Skin epidermis (tissue), 12 donors: ENCODE data around the gene DYNC1H1.
A peak's percentile ranks its signal among the peaks of the same experiment; 100 is the strongest.

Experiments used
- H3K27ac ChIP-seq, 21 experiments: fragments of 200-600 bp; sonication (generic) in 11 of 21; one replicate each; pipeline ENCODE4 v1.5.0; 2020; ENCODE audit warnings: mild to moderate bottlenecking in 3 of 21, inconsistent platforms in 2 of 21, moderate library complexity in 2 of 21
- H3K4me3 ChIP-seq, 7 experiments: fragments of 200-600 bp; sonication (generic) in 2 of 7; one replicate each; pipeline ENCODE4 v1.5.0; 2020; ENCODE audit warnings: inconsistent platforms in 2 of 7, mild to moderate bottlenecking in 2 of 7, moderate library complexity in 1 of 7

DYNC1H1 gene

DNA sequence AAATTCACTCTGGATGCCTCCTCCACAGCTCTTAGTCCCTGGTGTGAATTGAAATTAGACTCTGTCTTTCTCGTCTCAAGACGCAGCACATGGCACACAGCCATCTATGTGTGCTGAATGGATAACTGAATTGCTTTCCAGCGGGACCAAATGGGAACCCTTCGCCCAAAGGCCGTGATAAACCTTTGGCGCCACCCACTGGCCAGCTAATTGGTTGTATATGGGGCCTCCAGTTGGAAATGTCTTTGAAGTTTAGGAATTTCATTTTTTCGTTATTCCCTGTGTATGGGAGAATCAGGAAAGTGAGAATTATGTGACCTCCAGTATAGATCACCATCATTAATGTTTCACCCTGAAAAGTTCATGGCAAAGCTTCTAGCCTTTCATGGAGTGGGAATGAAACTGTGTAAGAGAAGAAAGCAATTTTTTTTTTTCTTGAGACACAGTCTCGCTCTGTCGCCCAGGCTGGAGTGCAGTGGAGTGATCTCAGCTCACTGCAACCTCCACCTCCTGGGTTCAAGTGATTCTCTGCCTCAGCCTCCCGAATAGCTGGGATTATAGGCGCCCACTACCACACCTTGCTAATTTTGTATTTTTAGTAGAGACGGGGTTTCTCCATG lies 132.3 kb downstream of the DYNC1H1 start:
- Histone ChIP-seq H3K27ac (peak overlapping the region in 1 of 21 experiments; percentile 4), H3K4me3 (no peak overlapping the region)

DNA sequence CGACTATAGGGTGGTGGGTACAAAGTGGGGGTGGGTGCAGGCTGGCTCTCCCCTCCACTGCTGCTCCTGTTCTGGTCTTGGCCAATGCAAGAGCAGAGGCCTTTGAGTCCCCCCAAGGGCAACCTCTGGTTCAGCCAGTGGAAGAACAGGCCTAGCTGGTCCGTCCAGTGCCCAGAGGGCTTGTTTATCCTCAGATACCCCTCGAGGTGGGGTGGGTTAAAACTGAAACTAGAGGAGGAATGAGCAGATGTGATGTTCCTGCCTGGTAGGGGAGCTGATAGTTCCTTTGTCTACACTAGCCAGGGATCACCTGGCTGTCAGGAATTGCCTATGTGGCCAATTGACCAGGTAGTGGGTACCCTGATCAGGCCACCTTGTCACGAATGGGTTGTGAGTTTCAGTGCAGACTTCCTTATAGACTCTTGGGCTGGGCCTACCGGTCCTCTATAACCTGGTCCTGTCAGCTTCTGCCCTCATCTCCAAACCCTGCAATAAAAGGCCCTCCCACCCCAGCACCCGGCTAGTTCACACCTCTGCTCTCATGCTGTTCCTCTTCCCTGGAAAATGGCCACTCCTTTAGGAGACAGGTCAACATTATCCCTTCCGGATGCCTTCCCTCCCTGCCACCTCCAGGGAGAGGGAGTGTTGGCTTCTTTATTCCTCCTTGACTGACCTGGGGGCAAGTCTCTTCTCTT lies 133.2 kb downstream of the DYNC1H1 start:
- Histone ChIP-seq H3K27ac (peak overlapping the region in 1 of 21 experiments; percentile 4), H3K4me3 (no peak overlapping the region)

DNA sequence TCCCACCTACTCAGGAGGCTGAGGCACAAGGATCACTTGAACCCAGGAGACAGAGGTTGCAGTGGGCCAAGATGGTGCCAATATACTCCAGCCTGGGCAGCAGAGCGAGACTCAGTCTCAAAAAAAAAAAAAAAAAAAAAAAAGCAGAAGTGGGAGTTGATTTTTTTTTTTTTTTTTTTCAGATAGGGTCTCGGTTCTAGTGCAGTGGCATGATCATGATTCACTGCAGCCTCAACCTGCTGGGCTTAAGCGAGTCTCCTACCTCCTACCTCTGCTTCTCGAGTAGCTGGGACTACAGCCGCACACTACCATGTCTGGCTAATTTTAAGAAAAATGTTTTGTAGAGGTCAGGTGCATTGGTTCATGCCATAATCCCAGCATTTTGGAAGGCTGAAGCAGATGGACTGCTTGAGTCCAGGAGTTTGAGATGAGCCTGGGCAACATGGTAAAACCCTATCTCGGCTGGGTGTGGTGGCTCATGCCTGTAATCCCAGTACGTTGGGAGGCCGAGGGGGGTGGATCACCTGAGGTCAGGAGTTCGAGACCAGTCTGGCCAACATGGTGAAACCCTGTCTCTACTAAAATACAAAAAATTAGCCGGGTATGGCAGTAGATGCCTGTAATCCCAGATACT lies 138.8 kb downstream of the DYNC1H1 start:
- Histone ChIP-seq H3K4me3 (no peak overlapping the region), H3K27ac (no peak overlapping the region)

DNA sequence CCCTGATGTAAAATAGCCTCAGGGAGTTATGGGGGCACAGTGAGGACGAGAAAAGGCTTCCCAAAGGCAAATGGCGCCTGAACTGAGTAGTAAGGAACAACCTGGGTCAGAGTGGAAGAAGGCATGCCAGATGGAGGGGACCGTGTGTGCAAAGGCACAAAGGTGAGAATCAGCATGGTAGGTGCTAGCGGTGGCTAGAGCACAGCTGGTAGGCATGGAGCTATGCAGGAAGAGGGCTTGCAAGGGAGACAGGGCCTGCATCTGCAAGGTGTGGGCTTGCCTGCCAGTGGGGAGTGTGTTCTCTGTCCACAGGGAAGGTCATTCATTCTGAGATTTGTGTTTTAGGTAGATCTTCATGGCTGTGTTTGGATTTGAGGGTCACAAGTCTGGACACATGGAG lies 141.0 kb downstream of the DYNC1H1 start:
- Histone ChIP-seq H3K4me3 (no peak overlapping the region), H3K27ac (no peak overlapping the region)
